HepG2 (cell line): ENCODE measurements around the gene EYA2. TPM values are rescaled to one million over a fixed set of nuclear protein-coding genes. Genes with fewer than 3 reads are reported as not detected.

ENCODE experiments used
- ATAC-seq: fragments of 200-7000 bp; cut with Tn5 transposase; 3 replicates; pipeline ENCODE4 v1.9.1; 2020; ENCODE audit warnings: mild to moderate bottlenecking, moderate library complexity
- BruUV-seq: library from RNA; stranded (reverse); fragments of 400-500 nt; replicated peaks from 2 replicates; lab custom pipeline; 2021; lab: Mats Ljungman, UMichigan
- CTCF ChIA-PET: fragments of 300-600 bp; formaldehyde crosslinking; extraction: SDS; loops from one replicate; lab custom pipeline; 2021; ENCODE audit warnings: low total read pairs, inconsistent platforms, low intra/inter-chr PET ratio; lab: Yijun Ruan, JAX
- POLR2A ChIA-PET: fragments of 350-600 bp; sonication (Branson Sonifier 250); formaldehyde crosslinking; loops from one replicate; lab custom pipeline; 2020; ENCODE audit warnings: antibody characterized with exemption, inconsistent platforms; lab: Yijun Ruan, JAX
- DNase-seq: peaks from one replicate; pipeline ENCODE4 v3.0.0-alpha.2; 2015; ENCODE audit warnings: low spot score
- FAIRE-seq: peaks from 3 replicates; lab custom pipeline; 2011; peaks lifted over from hg19 to GRCh38; lab: Jason Lieb, UNC
- H2AFZ ChIP-seq: one replicate; pipeline ENCODE4 v1.6.1; 2011; ENCODE audit warnings: low read length, inconsistent platforms
- H3K27ac ChIP-seq: fragments of 300-600 bp; 3 replicates; pipeline ENCODE4 v1.8.0; 2011; ENCODE audit warnings: mixed run types, mild to moderate bottlenecking, mixed read lengths, low read length, inconsistent platforms; ENCODE audit not compliant: insufficient read depth; ENCODE audit errors: extremely low read length
- H3K27me3 ChIP-seq, 2 experiments: fragments of 200-600 bp in 1 of 2; 2 replicates in 1 of 2; 3 replicates in 1 of 2; pipeline versions ENCODE4 v1.6.0 to v1.8.0; 2011; ENCODE audit warnings: low read length in 2 of 2, mild to moderate bottlenecking in 2 of 2, moderate library complexity in 2 of 2, inconsistent platforms in 1 of 2; ENCODE audit not compliant: insufficient read depth in 2 of 2, control insufficient read depth in 1 of 2
- H3K36me3 ChIP-seq, 2 experiments: fragments of 200-600 bp in 1 of 2; replicated peaks in 1 of 2; 2 replicates in 1 of 2; 3 replicates in 1 of 2; pipeline versions ENCODE4 v1.5.1 to v1.8.0; 2011; ENCODE audit warnings: low read length in 2 of 2, inconsistent platforms in 1 of 2; ENCODE audit not compliant: insufficient read depth in 2 of 2, control insufficient read depth in 1 of 2
- H3K4me1 ChIP-seq: 2 replicates; pipeline ENCODE4 v1.5.1; 2012; ENCODE audit warnings: low read length, inconsistent platforms; ENCODE audit not compliant: insufficient read depth
- H3K4me2 ChIP-seq: 2 replicates; pipeline ENCODE4 v1.6.0; 2011; ENCODE audit warnings: low read depth, low read length, inconsistent platforms
- H3K4me3 ChIP-seq, 3 experiments: fragments of 200-600 bp in 1 of 3; sonication (generic), shearing (Covaris generic) in 1 of 3; replicated peaks in 1 of 3; 2 replicates each; pipeline ENCODE4 v1.5.1; 2011 to 2016; ENCODE audit warnings: low read length in 3 of 3, inconsistent platforms in 2 of 3, low read depth in 2 of 3, mild to moderate bottlenecking in 2 of 3, control low read depth in 1 of 3, mixed read lengths in 1 of 3; ENCODE audit not compliant: insufficient read depth in 1 of 3
- H3K79me2 ChIP-seq: one replicate; pipeline ENCODE4 v1.6.1; 2011; ENCODE audit warnings: low read length, inconsistent platforms; ENCODE audit not compliant: insufficient read depth
- H3K9ac ChIP-seq: 2 replicates; pipeline ENCODE4 v1.6.0; 2011; ENCODE audit warnings: mild to moderate bottlenecking, low read depth, low read length, inconsistent platforms; ENCODE audit not compliant: insufficient read depth
- H3K9me3 ChIP-seq: 2 replicates; pipeline ENCODE4 v1.5.1; 2012; ENCODE audit warnings: mild to moderate bottlenecking, low read length
- H4K20me1 ChIP-seq: 2 replicates; pipeline ENCODE4 v1.6.0; 2011; ENCODE audit warnings: inconsistent platforms, mild to moderate bottlenecking, low read length, moderate library complexity; ENCODE audit not compliant: insufficient read depth
- BCL6 ChIP-seq: IDR thresholded peaks from 2 replicates; pipeline ENCODE4 v1.6.1; 2016; ENCODE audit warnings: missing genetic modification reagents, missing compliant biosample characterization
- ETV6 ChIP-seq: sonication (generic); formaldehyde crosslinking; conservative IDR thresholded peaks from 2 replicates; pipeline ENCODE4 v1.4.0; 2020; ENCODE audit warnings: missing genetic modification reagents
- FOSL1 ChIP-seq: sonication (generic); formaldehyde crosslinking; IDR thresholded peaks from 2 replicates; pipeline ENCODE4 v1.9.0; 2021; ENCODE audit warnings: missing genetic modification reagents, borderline replicate concordance
- HES4 ChIP-seq: sonication (generic); formaldehyde crosslinking; IDR thresholded peaks from 2 replicates; pipeline ENCODE4 v1.9.0; 2021; ENCODE audit warnings: mild to moderate bottlenecking, missing genetic modification reagents, borderline replicate concordance
- PAWR ChIP-seq: sonication (generic); formaldehyde crosslinking; IDR thresholded peaks from 2 replicates; pipeline ENCODE4 v1.4.0; 2020; ENCODE audit warnings: missing genetic modification reagents, mild to moderate bottlenecking, borderline replicate concordance
- POGZ ChIP-seq: sonication (generic); formaldehyde crosslinking; IDR thresholded peaks from 2 replicates; pipeline ENCODE4 v1.4.0; 2020; ENCODE audit warnings: mild to moderate bottlenecking, missing genetic modification reagents
- RARA ChIP-seq: IDR thresholded peaks from 2 replicates; pipeline ENCODE4 v1.6.1; 2016; ENCODE audit warnings: missing genetic modification reagents, missing compliant biosample characterization
- TCF12 ChIP-seq, 2 experiments: fragments of 450-650 bp in 1 of 2; sonication (generic) in 1 of 2; formaldehyde crosslinking in 1 of 2; IDR thresholded peaks; 2 replicates each; pipeline versions ENCODE4 v1.6.1 to v1.8.0; 2017 to 2022; ENCODE audit warnings: antibody characterized with exemption in 1 of 2, mild to moderate bottlenecking in 1 of 2, missing genetic modification reagents in 1 of 2, moderate library complexity in 1 of 2
- TFAP4 ChIP-seq: sonication (generic); IDR thresholded peaks from 2 replicates; pipeline ENCODE4 v1.6.1; 2016; ENCODE audit warnings: low read depth, borderline replicate concordance
- YEATS4 ChIP-seq: sonication (generic); formaldehyde crosslinking; IDR thresholded peaks from 2 replicates; pipeline ENCODE4 v1.4.0; 2020; ENCODE audit warnings: missing genetic modification reagents, borderline replicate concordance
- ZMYM2 ChIP-seq: sonication (generic); formaldehyde crosslinking; IDR thresholded peaks from 2 replicates; pipeline ENCODE4 v1.8.0; 2022; ENCODE audit warnings: mild to moderate bottlenecking, missing genetic modification reagents
- ZNF160 ChIP-seq: sonication (generic); formaldehyde crosslinking; IDR thresholded peaks from 2 replicates; pipeline ENCODE4 v1.8.0; 2022; ENCODE audit warnings: mild to moderate bottlenecking, inconsistent platforms, missing genetic modification reagents
- ZNF17 ChIP-seq: sonication (generic); formaldehyde crosslinking; IDR thresholded peaks from 2 replicates; pipeline ENCODE4 v1.5.0; 2020; ENCODE audit warnings: mild to moderate bottlenecking, missing genetic modification reagents
- ZNF510 ChIP-seq: sonication (generic); formaldehyde crosslinking; IDR thresholded peaks from 2 replicates; pipeline ENCODE4 v1.4.0; 2020; ENCODE audit warnings: low read depth, mild to moderate bottlenecking, missing genetic modification reagents
- ZNF513 ChIP-seq: sonication (generic); formaldehyde crosslinking; conservative IDR thresholded peaks from 2 replicates; pipeline ENCODE4 v1.5.0; 2020; ENCODE audit warnings: missing genetic modification reagents
- ZNF674 ChIP-seq: sonication (generic); formaldehyde crosslinking; IDR thresholded peaks from 2 replicates; pipeline ENCODE4 v1.5.0; 2020; ENCODE audit warnings: low read depth, mild to moderate bottlenecking, missing genetic modification reagents
- ZNF703 ChIP-seq: sonication (generic); formaldehyde crosslinking; IDR thresholded peaks from 2 replicates; pipeline ENCODE4 v1.5.1; 2020; ENCODE audit warnings: missing genetic modification reagents, mild to moderate bottlenecking, moderate library complexity, borderline replicate concordance
- ZNF790 ChIP-seq: sonication (generic); formaldehyde crosslinking; IDR thresholded peaks from 2 replicates; pipeline ENCODE4 v1.8.0; 2022; ENCODE audit warnings: missing genetic modification reagents, mild to moderate bottlenecking, borderline replicate concordance
- WGBS: methylation state at CpG from one replicate; pipeline ENCODE4 v1.1.6; 2017; ENCODE audit warnings: low lambda C conversion rate; 5-methylcytosine and 5-hydroxymethylcytosine counted together
- in situ Hi-C: cut with HindIII; loops from 2 replicates; pipeline ENCODE4 v1.10.0; 2017; ENCODE audit warnings: low pct_unique_long_range_greater_than_20kb; ENCODE audit not compliant: extremely low pct_ligation_motif_present
- intact Hi-C: fragments of 100-400 bp; cut with micrococcal nuclease; formaldehyde crosslinking; loops from one replicate; pipeline ENCODE4 v1.10.0; 2022; ENCODE audit not compliant: unreplicated experiment
- polyA plus RNA-seq, 8 experiments: library from polyadenylated mRNA; depleted of rRNA in 3 of 8; stranded (reverse) in 7 of 8; unstranded in 1 of 8; fragments of >200 nt; fragmentation: Illumina TruSeq in 4 of 8; extraction: Trizol in 4 of 8; gene quantifications; 2 replicates each; pipeline versions ENCODE4 v1.2.1 to v1.2.3, GENCODE V29; 2011 to 2016; ENCODE audit warnings: low read depth in 4 of 8, missing spikeins in 1 of 8, mixed read lengths in 1 of 8; ENCODE audit not compliant: insufficient read depth in 1 of 8
- total RNA-seq, 5 experiments: library from RNA; depleted of rRNA; stranded (reverse); fragments of >200 nt; fragmentation: Illumina TruSeq; extraction: Trizol; gene quantifications; 2 replicates each; pipeline ENCODE4 v1.2.3, GENCODE V29; 2016; ENCODE audit warnings: low read depth in 1 of 5
- TF ChIP-seq, protein P1 (sequence below): sonication (generic); formaldehyde crosslinking; IDR thresholded peaks from 2 replicates; pipeline ENCODE4 v1.5.0; 2020; ENCODE audit warnings: missing genetic modification reagents

Gene EYA2
- total and polyA plus RNA-seq, 2 of the 13 experiments (the other 11 are each of a cell fraction or from before 2014, with no cell fraction given): not detected

DNA sequence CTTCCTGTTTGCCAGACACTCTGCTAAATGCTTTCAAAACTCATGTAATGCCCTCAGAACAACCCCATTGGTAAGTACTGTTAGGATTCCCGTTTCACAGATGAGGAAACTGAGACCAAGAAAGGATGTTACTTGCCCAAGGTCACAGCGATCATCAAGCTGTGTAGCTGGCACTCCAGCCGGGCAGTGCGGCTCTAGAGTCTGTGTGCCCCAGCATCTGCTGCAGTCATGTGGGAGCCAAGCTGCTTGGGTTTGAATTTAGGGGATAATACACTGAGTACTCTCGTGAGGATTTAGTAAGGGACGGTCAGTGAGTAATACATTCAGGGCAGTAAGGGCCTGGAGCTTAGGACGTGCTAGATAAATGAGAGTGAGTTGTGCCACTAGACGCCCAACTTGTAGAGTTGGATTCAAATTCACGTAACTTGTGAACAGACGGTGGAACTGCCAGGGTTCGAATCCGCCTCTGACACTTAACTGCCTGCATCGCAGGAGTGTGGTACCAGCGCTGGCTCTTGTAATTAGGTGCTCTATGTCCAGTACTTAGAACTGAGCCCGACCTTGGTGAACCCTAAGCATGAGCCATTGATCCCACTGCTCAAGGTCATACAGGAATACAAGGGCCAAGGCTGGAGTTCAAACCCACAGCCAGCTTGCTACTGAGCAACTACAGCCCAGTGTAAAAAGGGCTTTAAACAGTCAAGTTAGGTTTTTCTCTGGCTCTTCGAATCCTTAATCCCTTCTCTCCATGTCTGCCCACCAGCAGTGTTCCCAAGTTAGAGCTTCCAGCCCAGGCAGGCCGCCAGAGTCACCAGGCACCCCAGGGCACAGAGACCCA is 70.2 kb downstream of the EYA2 start (continued):
- TF ChIP-seq, protein P1, sequence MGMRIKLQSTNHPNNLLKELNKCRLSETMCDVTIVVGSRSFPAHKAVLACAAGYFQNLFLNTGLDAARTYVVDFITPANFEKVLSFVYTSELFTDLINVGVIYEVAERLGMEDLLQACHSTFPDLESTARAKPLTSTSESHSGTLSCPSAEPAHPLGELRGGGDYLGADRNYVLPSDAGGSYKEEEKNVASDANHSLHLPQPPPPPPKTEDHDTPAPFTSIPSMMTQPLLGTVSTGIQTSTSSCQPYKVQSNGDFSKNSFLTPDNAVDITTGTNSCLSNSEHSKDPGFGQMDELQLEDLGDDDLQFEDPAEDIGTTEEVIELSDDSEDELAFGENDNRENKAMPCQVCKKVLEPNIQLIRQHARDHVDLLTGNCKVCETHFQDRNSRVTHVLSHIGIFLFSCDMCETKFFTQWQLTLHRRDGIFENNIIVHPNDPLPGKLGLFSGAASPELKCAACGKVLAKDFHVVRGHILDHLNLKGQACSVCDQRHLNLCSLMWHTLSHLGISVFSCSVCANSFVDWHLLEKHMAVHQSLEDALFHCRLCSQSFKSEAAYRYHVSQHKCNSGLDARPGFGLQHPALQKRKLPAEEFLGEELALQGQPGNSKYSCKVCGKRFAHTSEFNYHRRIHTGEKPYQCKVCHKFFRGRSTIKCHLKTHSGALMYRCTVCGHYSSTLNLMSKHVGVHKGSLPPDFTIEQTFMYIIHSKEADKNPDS (CRISPR knock-in tag): 0 out of 2 replicates have a peak, but pooled peaks have one; percentile 62
- no peak for TF ChIP-seq ZNF510
- no peak for TF ChIP-seq ZNF160 (CRISPR knock-in tag)
- TF ChIP-seq ZMYM2 (CRISPR knock-in tag): 0 out of 2 replicates have a peak, but pooled peaks have one; percentile 5
- no peak for TF ChIP-seq POGZ (CRISPR knock-in tag)
- TF ChIP-seq PAWR: no peak
- TF ChIP-seq HES4 (CRISPR knock-in tag): 0 out of 2 replicates have a peak, but pooled peaks have one; percentile 50
- 0 out of 2 replicates have a peak, but pooled peaks have one; percentile 67 for TF ChIP-seq ZNF17 (CRISPR knock-in tag)
- TF ChIP-seq BCL6 (CRISPR knock-in tag): no peak

GRCh38 chr20:46965477-46965876 is 70.8 kb downstream of the EYA2 start:
- WGBS: 20% methylated on average over 14 of the region's 14 CpGs
- no peaks in the 10 kb centered on the region for H4K20me1 ChIP-seq
- no peak overlapping the region for H3K9ac ChIP-seq
- ATAC-seq: peak; percentile 76
- no peak overlapping the region for H2AFZ ChIP-seq
- no TSS peak for BruUV-seq
- FAIRE-seq: no peak
- H3K27ac ChIP-seq: no peak overlapping the region
- no peak overlapping the region for H3K4me3 ChIP-seq
- ChIA-PET POLR2A (no interaction called here), CTCF (no interaction called here)
- peaks cover 13% of the 10 kb centered on the region for H3K4me1 ChIP-seq
- intact Hi-C loops (no loop called here), in situ Hi-C loops (no loop called here)
- 0 out of 2 replicates have a peak overlapping the region, but pooled peaks have one; percentile 9 for H3K4me2 ChIP-seq
- H3K27me3 ChIP-seq: peaks cover 3 to 27% of the 10 kb centered on the region in 2 experiments; a peak in 3 of 5 replicates
- no peak for DNase-seq
- no peaks in the 10 kb centered on the region for H3K79me2 ChIP-seq
- no peaks in the 10 kb centered on the region for H3K9me3 ChIP-seq
- no peaks in the 10 kb centered on the region for H3K36me3 ChIP-seq
- no peak for TF ChIP-seq ETV6 (CRISPR knock-in tag)
- TF ChIP-seq YEATS4: no peak
- TF ChIP-seq FOSL1 (CRISPR knock-in tag): no peak
- TF ChIP-seq ZNF674 (CRISPR knock-in tag): no peak
- no peak for TF ChIP-seq ZNF703 (CRISPR knock-in tag)
- TF ChIP-seq ZNF513 (CRISPR knock-in tag): no peak
- no peak for TF ChIP-seq TCF12 (IDR thresholded peaks at IDR 0.05)
- no peak for TF ChIP-seq TCF12 (CRISPR knock-in tag; IDR thresholded peaks at IDR 0.05)
- TF ChIP-seq TFAP4: no peak
- no peak for TF ChIP-seq ZNF790 (CRISPR knock-in tag)
- TF ChIP-seq RARA (CRISPR knock-in tag): peak; percentile 74
